Loucy (cell line): ENCODE data around the gene TTLL12.

Source experiments
- CTCF ChIP-seq: fragments of 200-600 bp; sonication (generic); conservative IDR thresholded peaks from 2 replicates; pipeline ENCODE4 v1.5.1; 2014; ENCODE audit warnings: mild to moderate bottlenecking, antibody characterized with exemption, low read length
- EZH2phosphoT487 ChIP-seq: fragments of 200-600 bp; IDR thresholded peaks from 2 replicates; pipeline ENCODE4 v1.6.1; 2018; ENCODE audit warnings: antibody characterized with exemption, mild to moderate bottlenecking, moderate library complexity, borderline replicate concordance

GRCh38 chr22:43136801-43137200 lies 50.1 kb downstream of the TTLL12 start:
- TF ChIP-seq CTCF (no peak), EZH2phosphoT487 (no peak)
